SIG-M5 (cell line): ENCODE measurements around the gene MEGF6.

Experiments
- DNase-seq: peaks from one replicate; lab custom pipeline; 2025; lab: John Stamatoyannopoulos, UW

Gene MEGF6

DNA sequence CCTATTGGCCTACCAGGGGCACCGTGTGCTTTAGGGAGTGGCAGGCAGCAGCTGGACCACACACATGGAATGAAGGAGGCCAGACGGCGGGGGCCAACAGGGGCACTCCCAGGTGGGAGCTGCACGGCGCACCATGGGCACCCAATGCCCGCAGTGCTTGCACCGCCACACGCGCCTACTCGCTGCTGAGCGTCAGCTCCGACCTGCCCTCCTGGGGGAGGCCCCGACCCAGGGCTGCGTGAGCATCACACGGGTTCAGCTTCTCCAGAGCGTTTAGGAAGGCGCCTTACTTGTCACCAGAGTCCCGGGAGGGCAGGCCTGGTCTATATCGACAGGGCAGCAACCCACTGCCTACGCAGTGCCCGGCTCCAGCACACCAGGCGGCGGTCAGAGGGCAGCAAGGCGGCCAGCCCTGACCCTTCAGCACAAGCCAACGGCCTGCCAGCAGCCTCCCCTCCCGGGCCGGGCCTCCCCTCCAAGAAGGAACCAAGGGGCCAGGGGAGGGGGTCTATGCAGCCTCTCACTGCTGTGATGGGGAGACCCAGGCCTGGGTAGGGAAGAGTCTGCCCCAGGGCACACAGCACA lies 91.9 kb downstream of the MEGF6 start:
- no peak for DNase-seq

DNA sequence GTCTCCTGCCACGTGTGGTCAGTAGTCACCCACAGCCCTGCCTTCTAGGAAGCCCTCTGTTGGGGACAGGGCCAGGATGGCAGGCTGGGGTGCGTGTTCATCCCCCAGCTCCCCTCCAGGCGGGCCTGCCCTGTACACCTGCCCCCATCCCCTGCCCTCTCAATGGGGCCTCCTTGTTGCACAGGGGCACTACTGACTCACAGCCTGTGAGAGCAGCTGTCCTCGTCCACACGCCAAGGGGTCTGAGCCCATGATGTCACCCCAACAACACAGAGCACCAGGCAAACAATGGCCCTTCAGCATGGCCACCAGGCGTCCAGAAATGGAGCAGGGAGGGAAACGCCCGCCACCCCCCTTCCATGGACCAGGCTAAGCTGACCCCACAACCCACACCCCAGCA lies 92.6 kb downstream of the MEGF6 start:
- DNase-seq = no peak

- DNase-seq = no peak
Measured at GRCh38 chr1:3518256-3518655, 93.1 kb downstream of the MEGF6 start.

- DNase-seq = no peak
Measured at GRCh38 chr1:3516911-3517675, 94.2 kb downstream of the MEGF6 start.

GRCh38 chr1:3516481-3516869 lies 94.8 kb downstream of the MEGF6 start:
- DNase-seq = no peak

DNA sequence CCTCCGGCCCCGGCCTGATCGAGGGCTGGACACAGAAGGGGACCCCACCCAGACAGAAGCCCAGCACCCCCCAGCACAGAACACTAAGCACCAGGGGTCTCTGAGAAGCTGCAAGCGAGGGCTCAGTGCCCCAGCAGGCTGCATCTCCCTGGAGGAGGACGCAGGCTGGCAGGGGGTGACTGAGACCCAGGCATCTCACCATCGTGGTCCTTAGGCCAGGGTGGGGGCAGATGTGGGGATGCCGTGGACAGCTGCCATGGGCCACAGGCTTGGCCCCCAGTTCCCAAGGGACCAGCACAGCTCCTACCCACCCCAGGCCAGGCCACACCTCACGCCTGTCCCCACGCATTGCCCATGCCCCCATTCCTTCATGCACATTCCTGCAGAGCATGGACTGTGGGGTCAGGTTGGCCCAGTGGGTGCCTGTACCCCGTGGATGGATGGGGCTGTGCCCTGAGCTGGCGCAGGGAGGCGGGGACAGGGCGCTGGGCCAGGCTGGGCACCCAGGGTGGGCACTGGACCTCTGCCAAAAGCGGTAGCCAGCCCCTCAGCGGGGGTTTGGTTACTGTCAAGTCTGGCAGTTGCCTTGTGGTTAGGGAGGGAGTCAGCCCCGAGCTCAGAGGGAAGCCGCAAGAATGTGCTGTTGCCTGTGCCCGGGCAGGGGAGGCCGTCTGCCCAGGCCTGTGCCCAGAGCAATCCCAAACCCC lies 95.4 kb downstream of the MEGF6 start:
- no peak for DNase-seq

GRCh38 chr1:3515272-3515671 lies 96.0 kb downstream of the MEGF6 start:
- DNase-seq = no peak

DNA sequence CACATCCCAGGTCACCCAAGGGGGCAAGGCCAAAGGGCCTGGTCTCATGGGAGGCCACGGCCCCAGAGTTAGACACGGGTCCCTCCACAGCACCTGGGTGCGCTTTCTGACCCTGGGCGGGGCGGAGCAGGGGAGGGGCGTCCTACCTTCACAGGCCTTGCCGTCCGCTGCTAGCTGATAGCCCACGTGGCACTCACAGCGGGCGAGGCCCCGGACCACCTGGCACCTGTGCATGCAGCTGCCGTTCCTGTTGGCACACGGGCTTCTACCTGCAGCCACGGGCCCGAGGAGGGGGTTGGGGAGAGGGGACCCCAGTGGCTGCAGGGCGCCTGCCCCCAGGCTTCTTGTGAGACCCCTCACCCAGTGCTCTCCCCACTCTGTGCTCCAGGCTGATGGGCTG lies 96.9 kb downstream of the MEGF6 start:
- DNase-seq = no peak

DNA sequence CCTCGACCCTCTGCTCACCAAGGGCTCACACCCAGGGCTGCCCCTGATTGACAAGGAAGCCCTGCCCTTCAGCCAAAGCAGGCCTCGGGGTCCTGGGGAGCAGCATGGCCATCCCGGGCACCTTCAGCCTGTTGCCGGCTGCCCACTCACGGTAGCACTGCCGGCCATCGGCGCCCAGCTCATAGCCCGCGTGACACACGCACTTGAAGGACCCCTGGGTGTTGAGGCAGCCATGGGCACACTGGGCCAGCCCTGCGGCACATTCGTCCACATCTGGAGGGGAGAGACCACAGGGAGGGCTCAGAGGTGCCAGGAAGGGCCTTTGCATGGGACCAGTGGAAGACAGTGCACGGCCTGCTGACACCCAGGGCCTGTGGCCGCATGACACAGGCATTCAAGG lies 99.5 kb downstream of the MEGF6 start:
- DNase-seq = no peak

- DNase-seq = no peak
Measured at GRCh38 chr1:3511306-3511705, 100.0 kb downstream of the MEGF6 start.

DNA sequence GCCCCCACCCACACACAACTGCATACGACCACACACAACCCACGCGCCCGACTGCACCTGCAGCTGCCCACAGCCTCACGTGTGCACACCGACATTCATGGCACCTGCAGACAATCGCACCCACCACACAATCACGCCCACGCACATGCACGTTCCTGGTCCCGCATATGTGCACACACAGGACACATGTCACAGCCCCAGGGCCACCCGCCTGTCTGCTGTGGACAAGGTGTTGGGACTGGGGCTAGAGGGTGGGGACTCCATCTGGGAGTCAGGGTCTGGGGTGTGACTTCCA lies 100.4 kb downstream of the MEGF6 start:
- DNase-seq = no peak

GRCh38 chr1:3510136-3510955 lies 101.0 kb downstream of the MEGF6 start:
- no peak for DNase-seq

- DNase-seq = no peak
Measured at GRCh38 chr1:3509721-3510120, 101.6 kb downstream of the MEGF6 start.

- DNase-seq = no peak
Measured at GRCh38 chr1:3508757-3509415, 102.4 kb downstream of the MEGF6 start.

DNA sequence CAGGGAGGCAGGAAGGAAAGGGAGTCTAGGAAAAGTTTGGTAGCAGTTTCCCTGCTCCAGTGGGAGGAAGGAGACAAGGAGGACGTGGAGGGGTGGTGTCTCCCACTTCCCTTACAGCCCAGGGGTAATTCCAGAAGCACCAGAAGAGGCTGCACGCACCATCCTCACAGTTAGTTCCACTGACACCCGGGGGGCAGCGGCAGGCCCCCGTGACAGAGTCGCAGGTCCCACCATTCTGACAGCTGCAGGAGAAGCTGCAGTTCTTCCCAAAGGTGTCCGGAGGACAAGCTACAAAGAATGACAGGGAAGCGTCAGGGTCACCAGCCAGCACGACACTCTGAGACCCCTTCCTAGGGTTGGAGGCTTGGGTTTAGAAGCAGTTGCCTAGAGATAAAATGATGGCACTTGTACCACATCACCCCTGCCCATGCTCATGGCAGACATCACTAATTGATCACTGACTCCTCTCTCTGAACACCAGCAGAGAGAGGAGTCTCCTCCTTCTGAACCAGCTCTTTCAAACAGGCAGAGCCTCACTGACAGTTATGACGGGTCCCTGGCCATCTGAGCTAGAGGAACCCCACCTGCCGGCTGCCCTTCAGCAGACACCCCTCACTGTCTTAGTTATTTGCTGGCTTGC lies 103.6 kb downstream of the MEGF6 start:
- no peak for DNase-seq

GRCh38 chr1:3506943-3507342 lies 104.4 kb downstream of the MEGF6 start:
- no peak for DNase-seq

GRCh38 chr1:3506041-3506440 lies 105.3 kb downstream of the MEGF6 start:
- no peak for DNase-seq

- no peak for DNase-seq
Measured at GRCh38 chr1:3505161-3505560, 106.1 kb downstream of the MEGF6 start.

DNA sequence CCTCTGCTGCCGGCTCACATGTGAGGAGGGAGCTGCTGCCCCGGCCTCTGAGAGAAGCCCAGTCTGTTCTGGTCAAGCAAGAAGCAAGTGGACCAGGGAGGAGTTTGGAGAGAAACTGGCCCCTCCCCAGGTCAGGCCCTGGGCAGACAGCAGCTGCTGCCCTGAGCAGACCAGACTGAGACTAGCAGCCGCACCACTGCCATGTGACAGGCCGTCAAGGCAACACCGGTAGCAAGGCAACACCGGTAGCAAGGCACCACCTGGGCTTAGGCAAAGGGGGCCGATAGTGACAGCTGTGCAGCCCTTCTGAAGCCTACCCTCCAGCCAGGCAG lies 106.5 kb downstream of the MEGF6 start:
- no peak for DNase-seq

DNA sequence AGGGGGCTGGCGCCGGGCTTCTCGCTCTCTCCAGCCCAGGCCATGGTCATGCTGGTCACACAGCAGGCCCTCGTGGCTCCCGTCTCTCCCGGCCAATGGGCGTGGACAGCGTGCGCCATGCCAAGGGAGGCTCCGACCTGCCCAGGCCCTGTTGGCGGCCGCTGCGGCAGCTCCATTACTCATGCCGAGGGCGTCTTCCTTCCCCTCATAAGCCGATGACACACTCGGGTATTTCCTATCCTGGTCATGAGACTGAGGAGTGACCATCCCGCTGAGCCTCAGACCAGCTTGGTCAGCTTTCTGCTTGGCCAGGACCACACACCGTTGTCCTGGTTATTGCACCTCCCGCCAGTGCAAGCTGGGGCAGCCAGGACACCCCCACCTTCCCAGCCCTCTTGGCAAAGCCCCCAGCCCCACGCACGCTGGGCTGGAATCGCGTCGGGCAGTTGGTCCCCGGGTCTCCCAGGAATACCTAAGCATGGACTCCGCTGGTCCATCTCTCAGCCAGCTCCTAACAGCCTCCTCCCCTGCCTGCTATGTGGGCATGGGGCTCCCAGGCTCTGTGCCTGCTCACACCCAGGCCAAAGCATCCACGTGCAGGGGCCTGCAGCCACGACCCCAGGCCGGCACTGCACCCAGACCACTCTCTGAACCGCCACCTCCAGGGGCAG lies 107.0 kb downstream of the MEGF6 start:
- no peak for DNase-seq

- DNase-seq = no peak
Measured at GRCh38 chr1:3503525-3503886, 107.8 kb downstream of the MEGF6 start.
